C4-2B (cell line): ENCODE results near the gene CDCP2.

Experiments used
- H3K27ac ChIP-seq: fragments of 450-650 bp; 2 replicates; pipeline ENCODE4 v1.5.1; 2017
- ZFX ChIP-seq: fragments of 450-650 bp; IDR thresholded peaks from 2 replicates; pipeline ENCODE4 v1.6.1; 2017
- TF ChIP-seq, protein P1 (sequence below): fragments of 450-650 bp; conservative IDR thresholded peaks from 2 replicates; pipeline ENCODE4 v1.5.1; 2017; ENCODE audit warnings: mild to moderate bottlenecking

CDCP2 gene

GRCh38 chr1:54135436-54136120 lies 17.2 kb downstream of the CDCP2 start:
- no peak overlapping the region for H3K27ac ChIP-seq
- TF ChIP-seq, protein P1, sequence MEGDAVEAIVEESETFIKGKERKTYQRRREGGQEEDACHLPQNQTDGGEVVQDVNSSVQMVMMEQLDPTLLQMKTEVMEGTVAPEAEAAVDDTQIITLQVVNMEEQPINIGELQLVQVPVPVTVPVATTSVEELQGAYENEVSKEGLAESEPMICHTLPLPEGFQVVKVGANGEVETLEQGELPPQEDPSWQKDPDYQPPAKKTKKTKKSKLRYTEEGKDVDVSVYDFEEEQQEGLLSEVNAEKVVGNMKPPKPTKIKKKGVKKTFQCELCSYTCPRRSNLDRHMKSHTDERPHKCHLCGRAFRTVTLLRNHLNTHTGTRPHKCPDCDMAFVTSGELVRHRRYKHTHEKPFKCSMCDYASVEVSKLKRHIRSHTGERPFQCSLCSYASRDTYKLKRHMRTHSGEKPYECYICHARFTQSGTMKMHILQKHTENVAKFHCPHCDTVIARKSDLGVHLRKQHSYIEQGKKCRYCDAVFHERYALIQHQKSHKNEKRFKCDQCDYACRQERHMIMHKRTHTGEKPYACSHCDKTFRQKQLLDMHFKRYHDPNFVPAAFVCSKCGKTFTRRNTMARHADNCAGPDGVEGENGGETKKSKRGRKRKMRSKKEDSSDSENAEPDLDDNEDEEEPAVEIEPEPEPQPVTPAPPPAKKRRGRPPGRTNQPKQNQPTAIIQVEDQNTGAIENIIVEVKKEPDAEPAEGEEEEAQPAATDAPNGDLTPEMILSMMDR = no peak
- no peak for TF ChIP-seq ZFX

- no peak for TF ChIP-seq ZFX
- TF ChIP-seq, protein P1 = no peak
- H3K27ac ChIP-seq = no peak overlapping the region
These were observed 18.5 kb downstream of the CDCP2 start for GRCh38 chr1:54134295-54134694.

DNA sequence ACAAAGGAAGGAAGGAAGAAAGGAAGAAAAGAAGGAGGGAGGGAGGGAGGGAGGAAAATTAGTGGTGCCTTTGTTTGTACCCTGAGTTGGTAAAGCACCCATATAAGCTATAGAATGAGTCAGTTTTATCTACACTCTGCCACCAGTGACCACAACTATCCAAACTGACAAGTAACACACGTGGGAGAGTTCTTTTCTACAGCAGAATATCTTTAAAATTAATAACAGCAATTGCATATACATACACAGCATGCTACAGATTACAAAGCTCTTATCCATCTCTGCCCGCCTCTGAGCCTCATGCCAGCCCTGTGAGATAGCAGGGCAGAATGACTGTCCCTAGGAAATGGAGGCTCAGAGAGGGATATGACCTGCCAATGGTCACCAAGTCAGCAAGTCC lies 20.3 kb downstream of the CDCP2 start:
- no peak overlapping the region for H3K27ac ChIP-seq
- TF ChIP-seq, protein P1 = no peak
- no peak for TF ChIP-seq ZFX

GRCh38 chr1:54131419-54131818 lies 21.4 kb downstream of the CDCP2 start:
- H3K27ac ChIP-seq = no peak overlapping the region
- no peak for TF ChIP-seq ZFX
- TF ChIP-seq, protein P1 = no peak

DNA sequence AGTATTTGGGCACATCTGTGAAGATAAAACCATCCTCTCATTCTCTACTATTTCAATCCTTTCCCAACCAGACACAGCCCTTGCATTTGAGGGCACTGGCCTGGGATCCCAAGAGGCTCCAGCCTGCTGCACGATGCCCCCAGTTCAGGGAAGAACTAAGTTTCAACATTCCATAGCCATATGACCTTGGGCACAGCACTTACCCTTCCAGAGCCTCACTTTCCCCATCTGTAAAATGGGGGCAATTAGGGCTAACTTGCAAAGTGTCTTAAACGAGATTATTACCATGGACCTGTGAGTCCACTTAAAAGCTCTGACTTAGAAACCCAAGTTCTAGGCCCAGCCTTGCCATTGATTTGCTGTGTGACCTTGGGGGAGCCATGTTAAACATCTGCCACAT lies 22.9 kb downstream of the CDCP2 start:
- H3K27ac ChIP-seq = no peak overlapping the region
- TF ChIP-seq, protein P1 = no peak
- TF ChIP-seq ZFX = no peak

DNA sequence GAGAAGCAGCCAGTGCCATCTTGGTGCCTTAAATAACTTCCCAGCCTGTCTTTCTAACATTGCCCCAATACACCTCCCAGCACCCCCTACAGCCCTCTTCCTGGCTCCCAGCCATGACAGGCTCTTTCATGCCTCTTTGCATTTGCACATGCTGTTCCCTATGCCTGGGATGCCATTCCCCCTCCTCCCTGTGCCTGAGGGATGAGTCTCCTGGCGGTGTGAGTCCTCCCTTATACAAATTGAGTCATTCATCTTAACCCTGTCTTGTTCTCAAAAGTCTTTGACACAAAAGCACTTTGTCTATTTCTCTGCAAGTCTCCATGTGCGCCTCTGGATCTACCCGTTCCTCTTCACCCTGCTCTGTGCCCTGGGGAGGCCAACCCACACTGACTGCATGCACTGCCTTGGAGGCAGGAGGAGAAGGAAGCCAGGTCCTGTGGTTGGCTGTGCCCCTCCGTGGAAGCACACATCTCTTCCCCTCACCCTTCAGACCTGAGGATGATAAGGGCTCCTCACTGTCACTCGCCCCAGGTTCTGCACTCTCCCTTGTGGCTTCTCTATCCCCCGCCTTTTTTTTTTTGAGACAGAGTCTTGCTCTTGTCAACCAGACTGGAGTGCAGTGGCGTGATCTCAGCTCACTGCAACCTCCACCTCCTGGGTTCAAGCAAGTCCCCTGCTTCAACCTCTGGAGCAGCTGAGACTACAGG lies 25.1 kb downstream of the CDCP2 start:
- no peak for TF ChIP-seq ZFX
- TF ChIP-seq, protein P1 = no peak

DNA sequence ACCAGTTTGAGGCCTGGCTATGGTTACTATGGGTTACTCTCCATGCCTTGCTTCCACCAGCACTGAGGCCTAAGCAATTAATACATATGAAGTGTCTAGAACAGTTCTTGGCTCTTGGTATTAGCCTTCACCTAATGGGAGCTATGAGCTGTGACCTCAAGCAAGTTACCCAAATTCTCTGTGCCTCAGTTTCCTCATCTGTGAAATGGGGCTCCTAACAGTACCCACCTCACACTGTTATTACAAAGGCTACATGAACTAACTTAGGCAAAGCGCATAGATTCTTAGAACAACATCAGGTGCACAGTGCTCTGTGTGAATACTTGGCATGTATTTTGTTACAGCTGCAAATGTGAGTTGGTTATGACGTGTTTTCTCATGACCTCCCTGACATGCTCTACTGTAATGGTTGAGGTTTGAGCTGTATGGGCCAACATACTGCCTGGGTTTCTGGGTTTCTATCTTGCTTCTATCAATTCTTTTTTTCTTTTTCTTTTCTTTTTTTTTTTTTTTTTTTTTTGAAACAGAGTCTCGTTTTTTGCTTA lies 26.5 kb downstream of the CDCP2 start:
- H3K27ac ChIP-seq = no peak overlapping the region
- TF ChIP-seq ZFX = no peak
- TF ChIP-seq, protein P1 = no peak

More for the DNA sequence above, 25.1 kb downstream of the CDCP2 start:
- H3K27ac ChIP-seq = no peak overlapping the region
